ENCODE data around the gene SYT12. TPM values are rescaled to one million over a fixed set of nuclear protein-coding genes. Genes with fewer than 3 reads are reported as not detected.

The SYT12 gene
- total and polyA plus RNA-seq, 2 of the 8 experiments (the other 6 are each of a cell fraction or from before 2014, with no cell fraction given), result 1.4 to 3.3 TPM

GRCh38 chr11:67024966-67025365, 2.0 kb downstream of the SYT12 start:
- Histone ChIP-seq H3K56ac (replicated peaks; ENCODE audit: insufficient read length, low read depth, low read length) (no peak overlapping the region), H2BK12ac (ENCODE audit: low read depth, low read length) (no peak overlapping the region), H2BK5ac (ENCODE audit: low read depth, low read length) (no peak overlapping the region), H3K4me2 (ENCODE audit: insufficient read depth in 1 of 2, low read depth in 2 of 2, low read length in 2 of 2) (no peak overlapping the region), H3K4me1 (replicated peaks in 1 of 4; ENCODE audit: control insufficient read depth in 3 of 4, insufficient read depth in 4 of 4, low read length in 3 of 4) (peaks cover 2 to 9% (median 7%) of the 10 kb centered on the region in 4 experiments; a peak in 6 of 7 replicates), H3K79me2 (ENCODE audit: control insufficient read depth in 1 of 2, insufficient read depth in 2 of 2, low read length in 2 of 2) (no peaks in the 10 kb centered on the region), H4K5ac (ENCODE audit: insufficient read length, low read depth, low read length) (no peak overlapping the region), H3K18ac (ENCODE audit: extremely low read depth, low read length) (no peak overlapping the region), H4K20me1 (replicated peaks in 1 of 2; ENCODE audit: control insufficient read depth in 1 of 2, insufficient read depth in 2 of 2, low read length in 2 of 2) (peaks cover 0 to 5% of the 10 kb centered on the region in 2 experiments), H3K14ac (ENCODE audit: insufficient read length) (no peak overlapping the region), H3K9ac (replicated peaks in 1 of 4; ENCODE audit: extremely low read depth in 1 of 4, low read depth in 3 of 4, low read length in 3 of 4) (no peak overlapping the region), H3K9me3 (ENCODE audit: insufficient read depth in 2 of 2, low read depth in 1 of 2, low read length in 1 of 2) (peaks cover 3 to 4% of the 10 kb centered on the region in 2 experiments; a peak in 2 of 4 replicates), H3K4me3 (ENCODE audit: extremely low read depth in 1 of 4, insufficient read depth in 2 of 4, low read depth in 3 of 4, low read length in 4 of 4) (no peak overlapping the region), H2AFZ (ENCODE audit: low read length) (no peak overlapping the region), H2BK120ac (replicated peaks; ENCODE audit: low read depth, low read length) (no peak overlapping the region), H3K4ac (replicated peaks; ENCODE audit: insufficient read length, low read depth, low read length) (no peak overlapping the region), H3K79me1 (ENCODE audit: low read depth, low read length) (no peaks in the 10 kb centered on the region; the same call in 1 of the 2 replicates), H4K91ac (replicated peaks; ENCODE audit: insufficient read length, low read length) (no peak overlapping the region), H2BK20ac (ENCODE audit: low read length) (no peak overlapping the region), H2BK15ac (ENCODE audit: low read length) (no peak overlapping the region), H3K27ac (ENCODE audit: low read depth, low read length) (no peak overlapping the region), H3K23ac (ENCODE audit: insufficient read length) (no peak overlapping the region), H2AK5ac (ENCODE audit: low read depth, low read length) (no peak overlapping the region), H3K27me3 (replicated peaks in 1 of 4; ENCODE audit: control insufficient read depth in 3 of 4, extremely low read depth in 1 of 4, insufficient read depth in 3 of 4, low read length in 3 of 4) (peaks cover 24 to 37% (median 29%) of the 10 kb centered on the region in 4 experiments), H4K8ac (ENCODE audit: extremely low read depth, insufficient read depth, low read length) (no peak overlapping the region), H3K36me3 (ENCODE audit: control insufficient read depth in 2 of 4, insufficient read depth in 4 of 4, low read length in 3 of 4) (no peaks in the 10 kb centered on the region), H3K23me2 (ENCODE audit: low read depth, low read length) (peaks cover 7% of the 10 kb centered on the region)
- 84% methylated on average over 1 of the region's 1 CpG; no CpG with 5 or more reads in 1 of the 2 experiments for WGBS, 2 experiments (ENCODE audit: extremely low coverage in 1 of 2, insufficient coverage in 1 of 2, insufficient read length in 1 of 2, insufficient replicate concordance in 2 of 2, low coverage in 1 of 2, low lambda C conversion rate in 2 of 2, missing lambda C conversion rate in 1 of 2)
- POLR2A ChIA-PET (ENCODE audit: partially characterized antibody), result interaction anchor here (0.9 to 1.6 kb wide), 2 partner anchors 30 to 35 kb away, joined by 3 read pairs; no protein-coding TSS in a partner anchor
- FAIRE-seq (no peak), DNase-seq (ENCODE audit: low read depth in 1 of 2, low spot score in 2 of 2) (no peak)
- CTCF ChIA-PET (ENCODE audit: partially characterized antibody), result interaction anchor here (0.6 to 1.8 kb wide), 9 partner anchors 9 to 1618 kb away, joined by 3 to 7 read pairs (median 3); no protein-coding TSS in a partner anchor
- TF ChIP-seq MAFK (IDR thresholded peaks at IDR 0.05; ENCODE audit: low read depth, low read length) (no peak), RAD21 (IDR thresholded peaks at IDR 0.05 in 1 of 2, conservative IDR thresholded peaks at IDR 0.05 in 1 of 2; ENCODE audit: low read depth in 2 of 2, low read length in 2 of 2) (no peak), POLR2AphosphoS5 (IDR thresholded peaks at IDR 0.05; ENCODE audit: low read depth, low read length) (no peak), SP4 (IDR thresholded peaks at IDR 0.05; ENCODE audit: low read length) (no peak), JUND (IDR thresholded peaks at IDR 0.05; ENCODE audit: low read length) (no peak), CBX8 (IDR thresholded peaks at IDR 0.05; ENCODE audit: borderline replicate concordance, low read depth, low read length) (no peak), TAF7 (optimal IDR thresholded peaks at IDR 0.05; ENCODE audit: borderline replicate concordance, low read depth, low read length) (no peak), CREB1 (IDR thresholded peaks at IDR 0.05) (no peak), CTBP2 (IDR thresholded peaks at IDR 0.05; ENCODE audit: borderline replicate concordance, insufficient read depth, insufficient read length, low read length) (no peak), ZNF274 (IDR thresholded peaks at IDR 0.05; ENCODE audit: borderline replicate concordance, extremely low read depth, low read length) (no peak), RFX5 (IDR thresholded peaks at IDR 0.05; ENCODE audit: borderline replicate concordance, low read depth, low read length) (no peak), EP300 (IDR thresholded peaks at IDR 0.05; ENCODE audit: borderline replicate concordance in 1 of 2, low read depth in 2 of 2, low read length in 2 of 2) (no peak), BRCA1 (IDR thresholded peaks at IDR 0.05; ENCODE audit: low read depth, low read length) (no peak), GABPA (IDR thresholded peaks at IDR 0.05; ENCODE audit: borderline replicate concordance, insufficient read depth, low read length) (no peak)
